GM13977 (cell line): Measurements from ENCODE around the gene WWOX.

Source experiments
- DNase-seq: peaks from one replicate; pipeline ENCODE4 v3.0.0; 2012; ENCODE audit warnings: low spot score
- in situ Hi-C: fragments of 300-500 bp; cut with MboI; formaldehyde crosslinking; loops from one replicate; pipeline ENCODE4 v1.12.0; 2022; ENCODE audit warnings: low sequenced_read_pairs, low pct_unique_long_range_greater_than_20kb, mixed read lengths, inconsistent platforms; ENCODE audit not compliant: unreplicated experiment
- TF ChIP-seq, protein P1 (sequence below): IDR thresholded peaks from 2 replicates; pipeline ENCODE4 v1.5.1; 2012; ENCODE audit warnings: mild to moderate bottlenecking, control low read depth; ENCODE audit not compliant: insufficient read depth; ENCODE audit errors: extremely low read depth, missing control alignments

The WWOX gene

GRCh38 chr16:78675312-78675711 is 575.9 kb downstream of the WWOX start:
- DNase-seq = no peak
- in situ Hi-C loops = loop anchor here (25.0 kb wide), 1 partner anchor 937 kb away; the partner anchor contains the start of gene MAF
- TF ChIP-seq, protein P1, sequence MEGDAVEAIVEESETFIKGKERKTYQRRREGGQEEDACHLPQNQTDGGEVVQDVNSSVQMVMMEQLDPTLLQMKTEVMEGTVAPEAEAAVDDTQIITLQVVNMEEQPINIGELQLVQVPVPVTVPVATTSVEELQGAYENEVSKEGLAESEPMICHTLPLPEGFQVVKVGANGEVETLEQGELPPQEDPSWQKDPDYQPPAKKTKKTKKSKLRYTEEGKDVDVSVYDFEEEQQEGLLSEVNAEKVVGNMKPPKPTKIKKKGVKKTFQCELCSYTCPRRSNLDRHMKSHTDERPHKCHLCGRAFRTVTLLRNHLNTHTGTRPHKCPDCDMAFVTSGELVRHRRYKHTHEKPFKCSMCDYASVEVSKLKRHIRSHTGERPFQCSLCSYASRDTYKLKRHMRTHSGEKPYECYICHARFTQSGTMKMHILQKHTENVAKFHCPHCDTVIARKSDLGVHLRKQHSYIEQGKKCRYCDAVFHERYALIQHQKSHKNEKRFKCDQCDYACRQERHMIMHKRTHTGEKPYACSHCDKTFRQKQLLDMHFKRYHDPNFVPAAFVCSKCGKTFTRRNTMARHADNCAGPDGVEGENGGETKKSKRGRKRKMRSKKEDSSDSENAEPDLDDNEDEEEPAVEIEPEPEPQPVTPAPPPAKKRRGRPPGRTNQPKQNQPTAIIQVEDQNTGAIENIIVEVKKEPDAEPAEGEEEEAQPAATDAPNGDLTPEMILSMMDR = no peak

DNA sequence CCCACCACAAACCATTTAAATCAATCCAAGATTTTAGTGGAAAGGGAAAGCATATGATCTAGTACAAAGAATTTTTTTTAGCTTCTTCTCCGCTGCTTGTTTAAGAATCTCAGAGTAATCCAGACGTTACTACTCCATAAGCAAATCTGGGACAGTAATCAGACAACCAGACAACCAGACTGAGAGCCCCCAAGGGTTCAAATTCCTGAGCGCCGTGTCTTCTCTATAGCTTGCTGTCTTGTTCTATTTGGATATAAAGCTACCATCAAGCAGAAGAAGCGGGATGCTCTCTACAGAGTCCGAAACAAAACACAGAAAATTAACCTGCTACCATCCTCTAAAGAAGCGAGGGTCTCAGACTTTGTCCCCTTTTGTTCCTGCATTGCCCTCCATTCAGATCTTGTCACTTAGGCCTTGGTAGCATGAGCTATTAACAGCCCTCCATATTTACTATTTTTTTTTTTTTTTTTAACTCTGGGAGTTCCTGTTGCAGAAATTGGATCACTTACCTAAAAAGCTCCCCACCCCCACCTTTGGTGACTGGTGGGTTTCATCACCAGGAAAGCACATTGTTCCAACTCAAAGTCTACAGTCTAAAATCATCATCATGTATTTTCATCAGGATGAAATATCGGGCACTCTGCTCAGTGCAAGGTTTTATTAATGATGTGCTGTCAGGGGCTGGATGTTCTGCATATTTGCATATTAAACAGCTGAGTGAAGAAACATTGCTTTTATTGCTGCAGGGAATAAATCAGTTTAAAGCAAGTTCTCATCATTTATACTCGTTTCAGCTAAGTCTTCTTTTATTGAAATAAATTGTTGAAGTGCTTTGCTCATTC is 576.7 kb downstream of the WWOX start:
- no peak for DNase-seq
- in situ Hi-C loops = loop anchor here (25.0 kb wide), 1 partner anchor 936 kb away; the partner anchor contains the start of gene MAF
- TF ChIP-seq, protein P1 = no peak

DNA sequence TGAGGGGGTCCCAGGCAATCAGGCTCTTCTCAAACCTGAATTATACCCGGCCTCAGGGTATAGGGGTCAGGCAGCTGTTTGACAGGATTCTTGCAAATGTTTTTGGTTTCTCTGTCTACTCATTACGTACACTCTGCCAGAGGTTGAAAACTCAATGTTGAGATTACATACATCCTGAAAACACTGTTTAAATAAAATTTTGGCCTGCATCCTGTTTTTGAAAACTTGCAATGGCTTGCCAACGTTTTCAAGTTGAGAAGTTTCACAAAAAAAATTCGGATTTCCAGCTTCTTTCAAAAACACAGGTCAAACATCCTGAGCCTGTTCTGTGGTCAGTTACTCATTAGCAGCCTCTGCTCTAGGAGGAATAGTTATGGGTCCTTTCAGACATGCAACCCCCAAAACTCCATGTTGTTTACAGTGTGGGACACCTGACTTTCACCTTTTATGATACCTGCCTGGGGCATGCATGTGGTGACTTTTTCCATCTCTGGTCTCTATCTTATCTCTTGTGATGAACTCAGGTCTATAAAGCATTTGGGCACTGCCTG is 577.8 kb downstream of the WWOX start:
- in situ Hi-C loops = loop anchor here (25.0 kb wide), 1 partner anchor 935 kb away; the partner anchor contains the start of gene MAF

DNA sequence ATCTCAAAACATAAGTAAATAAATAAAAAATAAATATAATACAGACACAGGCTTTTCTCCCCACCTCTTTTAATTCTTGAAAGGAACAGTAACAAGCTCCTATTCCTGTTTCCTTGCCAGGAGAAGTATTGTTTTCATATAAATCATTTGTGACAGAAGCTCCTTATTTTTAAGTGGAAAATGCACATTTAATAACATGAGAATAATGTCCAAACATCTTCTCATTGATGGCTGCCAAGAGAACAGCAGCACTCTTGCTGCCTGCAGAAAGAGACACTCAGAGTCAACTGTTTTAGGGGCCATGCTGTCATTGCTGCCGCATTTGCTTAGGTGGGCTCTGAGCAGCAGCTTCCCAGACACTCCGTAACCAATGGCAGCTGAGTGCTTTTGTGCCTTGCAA is 580.1 kb downstream of the WWOX start:
- in situ Hi-C loops = loop anchor here (25.0 kb wide), 1 partner anchor 933 kb away; the partner anchor contains the start of gene MAF

More for the DNA sequence above, 577.8 kb downstream of the WWOX start:
- DNase-seq = no peak
- TF ChIP-seq, protein P1 = no peak

GRCh38 chr16:78681743-78682142 is 582.3 kb downstream of the WWOX start:
- DNase-seq = no peak
- in situ Hi-C loops = loop anchor here (25.0 kb wide), 1 partner anchor 931 kb away; the partner anchor contains the start of gene MAF
- TF ChIP-seq, protein P1 = no peak

More for the DNA sequence above, 580.1 kb downstream of the WWOX start:
- DNase-seq = no peak
- TF ChIP-seq, protein P1 = no peak

DNA sequence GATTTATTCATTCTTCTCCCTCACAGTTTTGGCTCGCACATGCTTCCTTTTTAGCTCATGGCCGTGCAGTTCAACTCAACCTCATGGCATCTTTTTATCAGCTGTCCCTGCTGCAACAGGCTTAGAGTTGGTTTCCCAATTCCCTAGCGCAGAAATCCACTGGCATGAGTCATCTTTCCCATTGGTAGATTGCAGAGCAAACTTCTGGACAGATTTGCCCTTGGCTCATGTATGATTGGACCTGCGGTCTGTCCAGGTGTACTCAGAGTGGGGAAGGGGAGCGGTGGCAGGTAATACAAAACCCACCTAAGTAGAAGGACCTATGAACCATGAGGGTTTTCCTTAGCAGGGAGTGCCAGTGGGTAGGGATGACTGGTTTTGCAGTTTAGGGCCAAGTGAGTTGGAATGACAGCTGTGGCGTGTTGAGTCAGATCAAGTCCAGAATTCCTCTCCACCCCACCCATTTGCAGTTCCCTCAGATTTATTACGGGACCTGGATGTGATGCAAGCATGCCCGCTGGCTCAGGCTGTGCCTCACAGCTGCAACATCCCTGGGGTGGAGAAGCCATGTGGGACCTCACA is 584.7 kb downstream of the WWOX start:
- no peak for DNase-seq
- TF ChIP-seq, protein P1 = no peak

More for the DNA sequence above, 584.7 kb downstream of the WWOX start:
- in situ Hi-C loops = loop anchor here (25.0 kb wide), 1 partner anchor 928 kb away; the partner anchor contains the start of gene MAF
